ENCODE measurements around the gene RPL26. TPM values are rescaled to one million over a fixed set of nuclear protein-coding genes. Genes with fewer than 3 reads are reported as not detected.

The RPL26 gene
- total and polyA plus RNA-seq, 2 donors (not counting 1 experiment from before 2014, with no cell fraction given), result 2,663 to 4,116 TPM

DNA sequence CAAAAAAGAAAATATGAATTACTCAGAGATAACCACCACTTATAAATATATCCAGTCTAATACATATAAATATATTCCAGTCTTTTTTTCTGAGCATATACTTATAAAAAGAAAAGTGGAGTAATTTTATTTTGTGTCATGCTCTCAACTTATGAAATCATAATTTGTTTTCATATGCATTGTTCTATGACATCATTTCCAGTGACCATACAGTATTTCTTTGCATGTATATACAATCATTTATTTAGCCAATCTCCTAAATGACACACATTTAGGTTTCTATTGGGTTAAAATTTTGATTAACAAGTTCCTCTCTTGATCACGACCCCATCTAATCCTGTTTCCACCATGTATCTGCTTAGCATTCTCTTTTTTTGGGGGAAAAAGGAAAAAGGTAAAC, 36.3 kb upstream of the RPL26 start:
- Histone ChIP-seq H3K9ac (ENCODE audit: insufficient read depth, low read length) (no peak overlapping the region), H3K27me3 (ENCODE audit: control insufficient read depth, insufficient read depth, low read length) (peaks cover 9% of the 10 kb centered on the region), H3K27ac (ENCODE audit: insufficient read depth, low read length) (no peak overlapping the region), H3K9me3 (ENCODE audit: control insufficient read depth, insufficient read depth, low read depth, low read length) (no peaks in the 10 kb centered on the region), H4K20me1 (ENCODE audit: control insufficient read depth, extremely low read depth, insufficient read depth, low read length) (no peaks in the 10 kb centered on the region), H3K4me3 (replicated peaks in 1 of 4; ENCODE audit: control extremely low read depth in 1 of 4, insufficient read depth in 1 of 4, low read depth in 3 of 4, low read length in 4 of 4) (no peak overlapping the region), H3K4me1 (ENCODE audit: control insufficient read depth, extremely low read depth, insufficient read depth, low read length) (no peaks in the 10 kb centered on the region), H3K79me2 (ENCODE audit: control insufficient read depth, insufficient read depth, low read length) (no peaks in the 10 kb centered on the region), H3K4me2 (ENCODE audit: extremely low read depth, insufficient read depth, low read length) (no peak overlapping the region), H2AFZ (ENCODE audit: low read length) (no peak overlapping the region), H3K36me3 (ENCODE audit: control insufficient read depth, insufficient read depth, low read length) (no peaks in the 10 kb centered on the region)
- TF ChIP-seq CTCF (conservative IDR thresholded peaks at IDR 0.05 in 1 of 2, IDR thresholded peaks at IDR 0.05 in 1 of 2; ENCODE audit: low read depth in 1 of 2, low read length in 2 of 2) (no peak), EZH2 (IDR thresholded peaks at IDR 0.05; ENCODE audit: low read length, missing control alignments) (no peak)
- DNase-seq (ENCODE audit: low read depth in 2 of 2), result no peak

DNA sequence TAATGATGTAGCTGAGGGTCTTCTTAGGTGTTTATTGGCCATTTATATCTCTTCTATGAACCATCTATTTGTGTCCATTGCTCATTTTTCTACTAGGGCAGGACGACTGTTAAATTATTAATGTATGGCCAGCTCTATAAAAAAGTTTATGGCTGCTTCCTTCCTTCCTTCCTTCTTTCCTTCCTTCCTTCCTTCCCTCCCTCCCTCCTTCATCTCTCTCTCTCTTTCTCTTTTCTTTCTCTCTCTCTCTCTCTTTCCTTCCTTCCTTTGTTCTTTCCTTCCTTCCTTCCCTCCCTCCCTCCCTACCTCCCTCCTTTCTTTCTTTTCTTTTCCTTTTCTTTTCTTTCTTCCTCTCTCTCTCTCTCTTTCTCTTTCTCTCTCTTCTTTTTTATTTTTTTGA, 35.5 kb upstream of the RPL26 start:
- no peak overlapping the region for H2AFZ ChIP-seq (ENCODE audit: low read length)
- H3K27ac ChIP-seq (ENCODE audit: insufficient read depth, low read length), result no peak overlapping the region
- no peak overlapping the region for H3K4me2 ChIP-seq (ENCODE audit: extremely low read depth, insufficient read depth, low read length)
- H3K79me2 ChIP-seq (ENCODE audit: control insufficient read depth, insufficient read depth, low read length), result no peaks in the 10 kb centered on the region
- no peak for DNase-seq (ENCODE audit: low read depth in 2 of 2)
- H3K36me3 ChIP-seq (ENCODE audit: control insufficient read depth, insufficient read depth, low read length), result no peaks in the 10 kb centered on the region
- no peaks in the 10 kb centered on the region for H3K4me1 ChIP-seq (ENCODE audit: control insufficient read depth, extremely low read depth, insufficient read depth, low read length)
- no peaks in the 10 kb centered on the region for H4K20me1 ChIP-seq (ENCODE audit: control insufficient read depth, extremely low read depth, insufficient read depth, low read length)
- peaks cover 9% of the 10 kb centered on the region for H3K27me3 ChIP-seq (ENCODE audit: control insufficient read depth, insufficient read depth, low read length)
- no peak overlapping the region for H3K9ac ChIP-seq (ENCODE audit: insufficient read depth, low read length)
- H3K9me3 ChIP-seq (ENCODE audit: control insufficient read depth, insufficient read depth, low read depth, low read length), result no peaks in the 10 kb centered on the region
- TF ChIP-seq EZH2 (IDR thresholded peaks at IDR 0.05; ENCODE audit: low read length, missing control alignments) (no peak), CTCF (conservative IDR thresholded peaks at IDR 0.05 in 1 of 2, IDR thresholded peaks at IDR 0.05 in 1 of 2; ENCODE audit: low read depth in 1 of 2, low read length in 2 of 2) (no peak)
- H3K4me3 ChIP-seq (replicated peaks in 1 of 4; ENCODE audit: control extremely low read depth in 1 of 4, insufficient read depth in 1 of 4, low read depth in 3 of 4, low read length in 4 of 4), result no peak overlapping the region

- H3K36me3 ChIP-seq (ENCODE audit: control insufficient read depth, insufficient read depth, low read length), result no peaks in the 10 kb centered on the region
- H3K79me2 ChIP-seq (ENCODE audit: control insufficient read depth, insufficient read depth, low read length), result no peaks in the 10 kb centered on the region
- peaks cover 9% of the 10 kb centered on the region for H3K27me3 ChIP-seq (ENCODE audit: control insufficient read depth, insufficient read depth, low read length)
- DNase-seq (ENCODE audit: low read depth in 2 of 2), result no peak
- no peaks in the 10 kb centered on the region for H3K9me3 ChIP-seq (ENCODE audit: control insufficient read depth, insufficient read depth, low read depth, low read length)
- H4K20me1 ChIP-seq (ENCODE audit: control insufficient read depth, extremely low read depth, insufficient read depth, low read length), result no peaks in the 10 kb centered on the region
- no peak overlapping the region for H2AFZ ChIP-seq (ENCODE audit: low read length)
- TF ChIP-seq EZH2 (IDR thresholded peaks at IDR 0.05; ENCODE audit: low read length, missing control alignments), result no peak
- TF ChIP-seq CTCF (conservative IDR thresholded peaks at IDR 0.05 in 1 of 2, IDR thresholded peaks at IDR 0.05 in 1 of 2; ENCODE audit: low read depth in 1 of 2, low read length in 2 of 2), result no peak
- no peak overlapping the region for H3K4me2 ChIP-seq (ENCODE audit: extremely low read depth, insufficient read depth, low read length)
- H3K4me3 ChIP-seq (replicated peaks in 1 of 4; ENCODE audit: control extremely low read depth in 1 of 4, insufficient read depth in 1 of 4, low read depth in 3 of 4, low read length in 4 of 4), result no peak overlapping the region
- no peaks in the 10 kb centered on the region for H3K4me1 ChIP-seq (ENCODE audit: control insufficient read depth, extremely low read depth, insufficient read depth, low read length)
- no peak overlapping the region for H3K27ac ChIP-seq (ENCODE audit: insufficient read depth, low read length)
- no peak overlapping the region for H3K9ac ChIP-seq (ENCODE audit: insufficient read depth, low read length)
These were observed 34.8 kb upstream of the RPL26 start for GRCh38 chr17:8417806-8418205.
